ENCODE data around the gene ATP1A4. TPM values are rescaled to one million over a fixed set of nuclear protein-coding genes. Genes with fewer than 3 reads are reported as not detected.

Gene ATP1A4
- total and polyA plus RNA-seq, 2 of the 13 experiments (the other 11 are each of a cell fraction or from before 2014, with no cell fraction given) = not detected

DNA sequence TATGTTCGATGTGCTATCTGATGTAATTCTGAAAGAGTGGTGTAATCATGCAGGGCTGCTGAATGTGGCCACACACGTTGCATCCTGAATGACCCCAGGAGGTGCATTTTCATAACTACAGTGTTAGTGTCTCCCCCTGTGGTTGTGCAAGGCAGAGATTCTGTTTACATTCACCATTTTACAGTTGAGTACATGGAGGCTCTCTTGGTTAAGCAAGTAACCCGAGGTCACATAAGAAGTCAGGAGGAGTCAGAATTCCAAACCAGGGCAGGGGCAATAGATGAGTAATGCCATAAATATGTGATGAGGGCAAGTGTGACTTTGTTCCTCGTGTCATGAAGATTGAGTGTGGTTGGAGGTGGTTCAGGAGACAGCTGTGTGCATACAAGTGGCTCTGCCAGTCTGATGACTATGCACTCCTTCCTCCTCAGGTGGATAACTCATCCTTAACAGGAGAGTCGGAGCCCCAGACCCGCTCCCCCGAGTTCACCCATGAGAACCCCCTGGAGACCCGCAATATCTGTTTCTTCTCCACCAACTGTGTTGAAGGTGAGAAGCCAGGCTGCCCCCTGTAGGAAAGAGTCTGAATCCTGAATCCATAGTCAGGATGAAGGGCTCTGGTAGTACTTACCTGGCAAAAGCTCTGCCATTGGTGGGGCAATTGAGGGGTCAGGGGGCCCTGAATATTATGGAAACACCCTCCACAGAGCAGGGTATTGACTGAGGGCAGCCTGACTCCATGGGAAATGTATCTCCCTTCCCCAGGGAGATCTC lies 26.5 kb upstream of the ATP1A4 start (continued):
- TF ChIP-seq LCORL (IDR thresholded peaks at IDR 0.05) (no peak), LCORL (CRISPR knock-in tag; IDR thresholded peaks at IDR 0.05) (0 out of 2 replicates have a peak, but pooled peaks have one; percentile 39), KLF9 (CRISPR knock-in tag; IDR thresholded peaks at IDR 0.05; ENCODE audit: low read depth) (no peak), NFKB2 (CRISPR knock-in tag; IDR thresholded peaks at IDR 0.05; ENCODE audit: borderline replicate concordance) (no peak), NR0B2 (CRISPR knock-in tag; IDR thresholded peaks at IDR 0.05) (no peak), KDM1A (CRISPR knock-in tag; IDR thresholded peaks at IDR 0.05) (no peak), ZBTB7A (CRISPR knock-in tag; IDR thresholded peaks at IDR 0.05) (no peak), ARID2 (CRISPR knock-in tag; IDR thresholded peaks at IDR 0.05; ENCODE audit: borderline replicate concordance) (no peak), CHCHD3 (CRISPR knock-in tag; IDR thresholded peaks at IDR 0.05) (no peak), ZNF772 (CRISPR knock-in tag; IDR thresholded peaks at IDR 0.05) (no peak), RELA (CRISPR knock-in tag; IDR thresholded peaks at IDR 0.05) (no peak), POLR2AphosphoS2 (IDR thresholded peaks at IDR 0.05; ENCODE audit: low read depth, low read length) (no peak), HOXA5 (CRISPR knock-in tag; IDR thresholded peaks at IDR 0.05) (no peak), ZNF251 (CRISPR knock-in tag; IDR thresholded peaks at IDR 0.05) (no peak), BCL3 (CRISPR knock-in tag; IDR thresholded peaks at IDR 0.05) (no peak), POLR2AphosphoS5 (IDR thresholded peaks at IDR 0.05; ENCODE audit: low read depth, low read length) (no peak), ZNF354B (CRISPR knock-in tag; IDR thresholded peaks at IDR 0.05) (no peak), PAWR (CRISPR knock-in tag; IDR thresholded peaks at IDR 0.05; ENCODE audit: borderline replicate concordance) (no peak), ZNF674 (CRISPR knock-in tag; IDR thresholded peaks at IDR 0.05; ENCODE audit: low read depth) (no peak), MBNL3 (CRISPR knock-in tag; conservative IDR thresholded peaks at IDR 0.05) (no peak), ZNF296 (CRISPR knock-in tag; conservative IDR thresholded peaks at IDR 0.05) (no peak), ZFP36 (IDR thresholded peaks at IDR 0.05; ENCODE audit: borderline replicate concordance, low read depth, low read length, partially characterized antibody) (no peak), SAP130 (CRISPR knock-in tag; IDR thresholded peaks at IDR 0.05; ENCODE audit: low read depth) (peak; percentile 42), SIN3B (IDR thresholded peaks at IDR 0.05; ENCODE audit: low read length) (no peak), ZNF33A (CRISPR knock-in tag; IDR thresholded peaks at IDR 0.05; ENCODE audit: borderline replicate concordance) (no peak), SNAPC2 (CRISPR knock-in tag; IDR thresholded peaks at IDR 0.05) (no peak)
- TF ChIP-seq, protein P1, sequence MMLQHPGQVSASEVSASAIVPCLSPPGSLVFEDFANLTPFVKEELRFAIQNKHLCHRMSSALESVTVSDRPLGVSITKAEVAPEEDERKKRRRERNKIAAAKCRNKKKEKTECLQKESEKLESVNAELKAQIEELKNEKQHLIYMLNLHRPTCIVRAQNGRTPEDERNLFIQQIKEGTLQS (CRISPR knock-in tag; IDR thresholded peaks at IDR 0.05) = 0 out of 2 replicates have a peak, but pooled peaks have one; percentile 25
- TF ChIP-seq, protein P2, sequence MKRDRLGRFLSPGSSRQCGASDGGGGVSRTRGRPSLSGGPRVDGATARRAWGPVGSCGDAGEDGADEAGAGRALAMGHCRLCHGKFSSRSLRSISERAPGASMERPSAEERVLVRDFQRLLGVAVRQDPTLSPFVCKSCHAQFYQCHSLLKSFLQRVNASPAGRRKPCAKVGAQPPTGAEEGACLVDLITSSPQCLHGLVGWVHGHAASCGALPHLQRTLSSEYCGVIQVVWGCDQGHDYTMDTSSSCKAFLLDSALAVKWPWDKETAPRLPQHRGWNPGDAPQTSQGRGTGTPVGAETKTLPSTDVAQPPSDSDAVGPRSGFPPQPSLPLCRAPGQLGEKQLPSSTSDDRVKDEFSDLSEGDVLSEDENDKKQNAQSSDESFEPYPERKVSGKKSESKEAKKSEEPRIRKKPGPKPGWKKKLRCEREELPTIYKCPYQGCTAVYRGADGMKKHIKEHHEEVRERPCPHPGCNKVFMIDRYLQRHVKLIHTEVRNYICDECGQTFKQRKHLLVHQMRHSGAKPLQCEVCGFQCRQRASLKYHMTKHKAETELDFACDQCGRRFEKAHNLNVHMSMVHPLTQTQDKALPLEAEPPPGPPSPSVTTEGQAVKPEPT (CRISPR knock-in tag; IDR thresholded peaks at IDR 0.05; ENCODE audit: low read depth) = no peak

All from HepG2 (cell line).